Astrocyte of the spinal cord (primary cell): ENCODE data around the gene WASF2.
"Not testable (repeated sequence)": the region's sequence is repeated elsewhere in the genome, so short reads cannot be mapped to it uniquely, and the experiment has no call there.

ENCODE experiments used
- DNase-seq: peaks from one replicate; pipeline ENCODE4 v3.0.0; 2011; ENCODE audit warnings: low read depth, low spot score
- H3K4me3 ChIP-seq: 2 replicates; pipeline ENCODE4 v1.5.1; 2011; ENCODE audit warnings: low read depth, mild to moderate bottlenecking, low read length, moderate library complexity
- in situ Hi-C: cut with HindIII; loops from 2 replicates; pipeline ENCODE4 v1.10.0; 2017; ENCODE audit warnings: low sequenced_read_pairs
- TF ChIP-seq, protein P1 (sequence below): IDR thresholded peaks from 2 replicates; pipeline ENCODE4 v1.5.1; 2012; ENCODE audit warnings: low read depth, mild to moderate bottlenecking, low read length, inconsistent platforms

The WASF2 gene

DNA sequence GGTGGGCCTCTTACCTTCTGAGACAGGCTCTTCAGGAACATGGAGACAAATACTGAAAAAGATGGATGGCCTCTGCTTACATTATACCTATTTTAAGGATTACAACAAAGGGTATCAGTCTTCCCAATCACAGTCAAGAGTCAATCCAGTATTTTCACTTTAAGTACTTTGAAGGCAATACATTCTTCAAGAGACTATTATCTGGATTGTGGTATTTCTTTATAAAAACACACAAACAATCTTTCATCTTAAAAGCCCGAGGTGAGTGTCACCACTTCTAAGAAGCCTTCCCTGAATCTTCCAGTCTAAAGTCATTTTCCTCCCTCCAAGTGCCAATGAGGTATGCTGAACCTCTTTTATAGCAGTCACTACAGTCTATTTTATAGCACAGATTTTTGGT, 45.3 kb downstream of the WASF2 start:
- TF ChIP-seq, protein P1, sequence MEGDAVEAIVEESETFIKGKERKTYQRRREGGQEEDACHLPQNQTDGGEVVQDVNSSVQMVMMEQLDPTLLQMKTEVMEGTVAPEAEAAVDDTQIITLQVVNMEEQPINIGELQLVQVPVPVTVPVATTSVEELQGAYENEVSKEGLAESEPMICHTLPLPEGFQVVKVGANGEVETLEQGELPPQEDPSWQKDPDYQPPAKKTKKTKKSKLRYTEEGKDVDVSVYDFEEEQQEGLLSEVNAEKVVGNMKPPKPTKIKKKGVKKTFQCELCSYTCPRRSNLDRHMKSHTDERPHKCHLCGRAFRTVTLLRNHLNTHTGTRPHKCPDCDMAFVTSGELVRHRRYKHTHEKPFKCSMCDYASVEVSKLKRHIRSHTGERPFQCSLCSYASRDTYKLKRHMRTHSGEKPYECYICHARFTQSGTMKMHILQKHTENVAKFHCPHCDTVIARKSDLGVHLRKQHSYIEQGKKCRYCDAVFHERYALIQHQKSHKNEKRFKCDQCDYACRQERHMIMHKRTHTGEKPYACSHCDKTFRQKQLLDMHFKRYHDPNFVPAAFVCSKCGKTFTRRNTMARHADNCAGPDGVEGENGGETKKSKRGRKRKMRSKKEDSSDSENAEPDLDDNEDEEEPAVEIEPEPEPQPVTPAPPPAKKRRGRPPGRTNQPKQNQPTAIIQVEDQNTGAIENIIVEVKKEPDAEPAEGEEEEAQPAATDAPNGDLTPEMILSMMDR = no peak
- DNase-seq = no peak
- H3K4me3 ChIP-seq = no peak overlapping the region
- in situ Hi-C loops = no loop called here

DNA sequence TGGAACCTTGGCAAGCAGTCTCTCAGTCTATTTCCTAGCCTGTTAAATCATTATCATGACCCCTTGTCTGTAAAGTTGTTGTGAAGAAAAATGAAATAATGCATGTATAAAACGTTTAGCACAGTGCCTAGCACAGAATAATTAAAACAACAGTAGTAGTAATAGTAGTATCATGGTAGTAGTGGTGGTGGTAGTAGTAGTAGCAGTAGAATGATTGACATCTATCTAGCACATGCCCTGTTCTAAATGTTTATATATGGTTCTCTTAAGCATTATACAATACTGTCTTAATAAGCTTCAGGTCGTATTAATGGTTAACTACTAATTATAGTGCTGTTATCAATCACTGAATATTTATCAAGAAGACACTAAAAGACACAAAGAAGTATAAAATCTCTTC, 50.8 kb downstream of the WASF2 start:
- in situ Hi-C loops = no loop called here
- H3K4me3 ChIP-seq = no peak overlapping the region
- TF ChIP-seq, protein P1 = no peak
- DNase-seq = no peak

DNA sequence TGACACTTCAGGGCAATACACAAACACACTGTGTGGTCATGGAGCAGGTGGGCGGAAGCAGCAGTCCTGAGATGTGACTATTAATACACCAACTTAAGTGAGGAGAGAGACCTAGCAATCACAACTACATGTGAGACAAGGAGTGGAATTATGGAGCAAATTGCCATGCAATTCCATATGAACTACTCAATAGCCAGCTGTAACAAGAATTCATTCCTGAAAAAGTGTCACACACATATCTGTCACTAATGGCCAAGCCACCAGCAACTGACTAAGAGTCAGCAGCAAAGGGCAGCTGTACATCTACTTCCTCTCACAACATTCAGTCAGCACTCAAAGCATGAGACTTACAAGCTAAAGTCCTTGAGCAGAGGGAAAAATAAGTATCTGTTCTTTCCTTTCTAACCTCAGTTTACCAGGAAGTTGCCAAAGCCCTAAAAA, 51.3 kb downstream of the WASF2 start:
- no peak for DNase-seq
- H3K4me3 ChIP-seq = no peak overlapping the region
- in situ Hi-C loops = no loop called here
- TF ChIP-seq, protein P1 = no peak

DNA sequence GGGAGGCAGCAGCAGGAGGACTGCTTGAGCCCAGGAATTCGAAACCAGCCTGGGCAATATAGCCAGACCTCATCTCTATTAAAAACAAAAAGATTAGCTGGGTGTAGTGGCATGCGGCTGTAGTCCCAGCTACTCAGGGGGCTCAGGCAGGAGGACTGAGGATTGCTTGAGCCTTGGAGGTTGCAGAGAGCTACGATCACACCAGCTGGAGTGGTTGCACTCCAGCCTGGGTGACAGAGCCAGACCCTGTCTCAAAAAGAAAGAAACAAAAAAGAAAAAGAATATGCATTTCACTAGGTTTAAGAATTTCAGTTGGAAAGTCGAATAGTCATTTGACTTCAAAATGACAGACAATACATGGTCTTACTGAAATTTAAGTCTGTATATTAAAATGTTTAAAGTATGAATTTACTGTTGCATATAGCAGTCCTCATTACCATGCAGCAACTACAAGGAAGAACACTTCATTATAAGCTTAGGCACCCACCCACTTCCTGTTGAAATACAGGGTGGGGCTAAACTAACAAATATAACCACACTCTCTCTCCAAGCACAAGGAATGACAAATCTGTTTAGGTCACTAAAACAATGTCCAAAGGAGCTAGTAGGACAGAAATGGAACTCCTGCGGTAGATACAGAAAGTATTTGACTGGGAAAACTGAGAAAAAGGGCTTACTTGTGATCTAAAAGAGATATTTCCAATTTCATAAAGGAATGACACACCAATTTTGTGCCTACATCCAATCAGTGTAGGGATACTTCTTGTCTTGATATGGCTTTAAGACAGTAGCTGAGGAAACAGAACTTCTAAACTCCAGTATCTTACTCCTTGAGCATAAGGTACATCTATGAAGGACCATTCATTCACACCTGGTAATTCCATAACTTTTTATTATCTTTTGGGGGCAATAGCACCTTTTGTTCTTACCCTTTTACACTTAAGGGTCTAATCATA, 53.5 kb downstream of the WASF2 start:
- in situ Hi-C loops = no loop called here
- peak; percentile 65 for DNase-seq
- no peak overlapping the region for H3K4me3 ChIP-seq
- TF ChIP-seq, protein P1 = no peak

DNA sequence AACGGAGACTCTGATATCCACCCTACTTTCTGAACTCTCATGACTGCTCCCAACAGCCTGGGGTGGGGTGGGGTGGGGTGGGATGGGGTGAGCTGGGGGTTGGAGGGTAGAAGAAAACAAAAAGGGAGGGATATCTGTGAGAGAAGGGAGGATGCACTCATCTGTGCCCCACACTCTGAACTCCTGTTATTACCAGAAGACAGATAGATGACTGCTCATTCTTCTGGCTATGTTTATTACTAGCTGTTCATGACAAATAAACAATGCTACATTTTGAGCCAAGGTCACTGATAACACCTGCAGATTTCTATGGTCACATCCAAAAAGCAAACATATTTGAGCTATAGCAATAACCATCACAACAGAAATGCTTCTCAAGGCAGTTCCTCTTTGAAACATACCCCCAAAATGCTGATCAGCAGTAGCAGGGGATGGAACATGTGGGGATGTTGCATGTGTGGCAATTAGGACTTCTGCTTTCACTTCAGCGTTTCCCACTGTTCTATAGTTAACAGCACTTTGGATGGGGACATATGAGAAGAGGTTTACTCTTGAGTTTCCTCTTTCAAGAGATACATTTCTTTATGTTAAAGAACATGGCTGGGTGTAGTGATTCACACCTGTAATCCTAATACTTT, 54.3 kb downstream of the WASF2 start:
- no peak overlapping the region for H3K4me3 ChIP-seq
- in situ Hi-C loops = no loop called here
- TF ChIP-seq, protein P1 = no peak
- DNase-seq = no peak

DNA sequence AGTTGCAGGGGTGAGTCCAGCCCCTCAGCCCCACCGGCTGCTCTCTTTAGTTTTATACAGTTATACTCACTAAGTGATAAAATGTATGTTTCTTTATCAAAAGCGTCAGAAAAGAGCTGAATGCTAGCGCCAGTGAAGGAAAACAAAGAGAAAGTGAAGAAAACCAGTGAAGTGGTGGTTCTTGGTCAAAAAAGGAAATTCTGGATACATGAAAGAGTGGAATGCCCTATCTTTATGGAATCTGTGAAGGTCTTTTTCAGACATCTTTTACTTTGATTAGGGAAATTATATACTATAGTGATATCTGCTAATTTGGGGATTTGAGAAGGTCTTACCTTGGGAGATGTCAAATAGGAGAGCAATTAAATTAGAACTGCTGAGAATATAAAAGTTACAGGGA, 56.3 kb downstream of the WASF2 start:
- TF ChIP-seq, protein P1 = no peak
- no peak for DNase-seq
- in situ Hi-C loops = no loop called here
- H3K4me3 ChIP-seq = no peak overlapping the region

DNA sequence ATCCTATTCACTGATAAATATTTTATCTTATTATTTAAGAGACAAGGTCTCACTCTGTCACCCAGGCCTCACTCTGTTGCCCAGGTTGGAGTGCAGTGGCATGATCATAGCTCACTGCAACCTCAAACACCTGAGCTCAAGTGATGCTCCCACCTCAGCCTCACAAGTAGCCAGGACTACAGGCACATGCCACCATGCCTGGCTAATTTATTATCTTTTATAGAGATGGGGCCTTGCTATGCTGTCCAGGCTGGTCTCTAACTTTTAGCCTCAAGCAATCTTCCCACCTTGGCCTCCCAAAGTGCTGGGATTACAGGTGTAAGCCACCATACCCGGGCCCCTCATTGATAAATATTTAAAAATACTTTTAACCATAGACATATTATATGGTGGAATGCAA, 57.2 kb downstream of the WASF2 start:
- DNase-seq, in situ Hi-C loops, H3K4me3 ChIP-seq: not testable (repeated sequence)
